AG08396 (cell line): ENCODE results near the gene TEK.
A peak's percentile ranks its signal among the peaks of the same experiment; 100 is the strongest.

Experiments used
- DNase-seq: peaks from one replicate; pipeline ENCODE4 v3.0.0; 2012; ENCODE audit warnings: low spot score, mixed read lengths

Gene TEK

GRCh38 chr9:27179245-27179865 is 70.3 kb downstream of the TEK start:
- DNase-seq = no peak

GRCh38 chr9:27181381-27181780 is 72.4 kb downstream of the TEK start:
- no peak for DNase-seq

GRCh38 chr9:27182421-27182820 is 73.4 kb downstream of the TEK start:
- DNase-seq = no peak

GRCh38 chr9:27183131-27183530 is 74.1 kb downstream of the TEK start:
- no peak for DNase-seq

- no peak for DNase-seq
Measured at GRCh38 chr9:27183701-27184100, 74.7 kb downstream of the TEK start.

GRCh38 chr9:27184556-27185351 is 75.7 kb downstream of the TEK start:
- DNase-seq = no peak

- no peak for DNase-seq
Measured at GRCh38 chr9:27188426-27188825, 79.4 kb downstream of the TEK start.

GRCh38 chr9:27189426-27189825 is 80.4 kb downstream of the TEK start:
- no peak for DNase-seq

- no peak for DNase-seq
Measured at GRCh38 chr9:27192291-27192960, 83.4 kb downstream of the TEK start.

- no peak for DNase-seq
Measured at GRCh38 chr9:27193886-27194285, 84.9 kb downstream of the TEK start.

GRCh38 chr9:27194401-27195091 is 85.5 kb downstream of the TEK start:
- DNase-seq = peak; percentile 63

- no peak for DNase-seq
Measured at GRCh38 chr9:27195191-27195590, 86.2 kb downstream of the TEK start.

- DNase-seq = no peak
Measured at GRCh38 chr9:27196383-27196782, 87.4 kb downstream of the TEK start.

- no peak for DNase-seq
Measured at GRCh38 chr9:27198190-27198589, 89.2 kb downstream of the TEK start.

GRCh38 chr9:27202056-27202455 is 93.0 kb downstream of the TEK start:
- DNase-seq = no peak

GRCh38 chr9:27203783-27204182 is 94.8 kb downstream of the TEK start:
- no peak for DNase-seq

GRCh38 chr9:27204578-27204977 is 95.6 kb downstream of the TEK start:
- DNase-seq = no peak

- no peak for DNase-seq
Measured at GRCh38 chr9:27205198-27205597, 96.2 kb downstream of the TEK start.

GRCh38 chr9:27206041-27206440 is 97.0 kb downstream of the TEK start:
- DNase-seq = no peak

GRCh38 chr9:27209034-27209433 is 100.0 kb downstream of the TEK start:
- no peak for DNase-seq

GRCh38 chr9:27210588-27210987 is 101.6 kb downstream of the TEK start:
- DNase-seq = no peak

- no peak for DNase-seq
Measured at GRCh38 chr9:27212191-27212590, 103.2 kb downstream of the TEK start.

GRCh38 chr9:27212621-27213020 is 103.6 kb downstream of the TEK start:
- no peak for DNase-seq
